Astrocyte (in vitro differentiated cells and primary cell): ENCODE results near the gene THY1. TPM values are rescaled to one million over a fixed set of nuclear protein-coding genes. Genes with fewer than 3 reads are reported as not detected.

Experiments used
- DNase-seq: peaks from one replicate; pipeline ENCODE4 v3.0.0-alpha.2; 2010; ENCODE audit warnings: low read depth
- FAIRE-seq: peaks from 2 replicates; lab custom pipeline; 2011; peaks lifted over from hg19 to GRCh38; lab: Jason Lieb, UNC
- H2AFZ ChIP-seq: 2 replicates; pipeline ENCODE4 v1.6.0; 2012; ENCODE audit warnings: low read depth, low read length, inconsistent platforms
- H3K27ac ChIP-seq: 2 replicates; pipeline ENCODE4 v1.5.1; 2011; ENCODE audit warnings: low read depth, low read length, inconsistent platforms
- H3K27me3 ChIP-seq: 2 replicates; pipeline ENCODE4 v1.6.0; 2011; ENCODE audit warnings: low read length, inconsistent platforms; ENCODE audit not compliant: insufficient read depth
- H3K36me3 ChIP-seq: 2 replicates; pipeline ENCODE4 v1.5.1; 2011; ENCODE audit warnings: low read length, inconsistent platforms; ENCODE audit not compliant: insufficient read depth
- H3K4me1 ChIP-seq: 2 replicates; pipeline ENCODE4 v1.5.1; 2011; ENCODE audit warnings: low read length, inconsistent platforms; ENCODE audit not compliant: insufficient read depth
- H3K4me2 ChIP-seq: 2 replicates; pipeline ENCODE4 v1.6.0; 2012; ENCODE audit warnings: low read length, inconsistent platforms
- H3K4me3 ChIP-seq: 2 replicates; pipeline ENCODE4 v1.5.1; 2011; ENCODE audit warnings: low read depth, mild to moderate bottlenecking, low read length, inconsistent platforms; ENCODE audit not compliant: insufficient read depth
- H3K79me2 ChIP-seq: 2 replicates; pipeline ENCODE4 v1.6.0; 2012; ENCODE audit warnings: mild to moderate bottlenecking, low read length, inconsistent platforms; ENCODE audit not compliant: insufficient read depth
- H3K9ac ChIP-seq: 2 replicates; pipeline ENCODE4 v1.6.0; 2012; ENCODE audit warnings: mild to moderate bottlenecking, low read length, inconsistent platforms
- H3K9me3 ChIP-seq: 2 replicates; pipeline ENCODE4 v1.5.1; 2012; ENCODE audit warnings: low read depth, mild to moderate bottlenecking, low read length, inconsistent platforms; ENCODE audit not compliant: insufficient read depth
- H4K20me1 ChIP-seq: 2 replicates; pipeline ENCODE4 v1.6.0; 2012; ENCODE audit warnings: low read length, inconsistent platforms; ENCODE audit not compliant: insufficient read depth
- H3K27ac Mint-ChIP-seq: one replicate; pipeline ENCODE4 v1.8.0; 2021; ENCODE audit warnings: mild to moderate bottlenecking, mixed read lengths; ENCODE audit not compliant: unreplicated experiment
- H3K27me3 Mint-ChIP-seq: one replicate; pipeline ENCODE4 v1.8.0; 2021; ENCODE audit warnings: low read depth, mixed read lengths; ENCODE audit not compliant: unreplicated experiment
- H3K36me3 Mint-ChIP-seq: one replicate; pipeline ENCODE4 v1.8.0; 2021; ENCODE audit warnings: low read depth, mixed read lengths; ENCODE audit not compliant: unreplicated experiment
- H3K4me1 Mint-ChIP-seq: one replicate; pipeline ENCODE4 v1.8.0; 2021; ENCODE audit warnings: low read depth, mixed read lengths; ENCODE audit not compliant: unreplicated experiment
- H3K4me3 Mint-ChIP-seq: one replicate; pipeline ENCODE4 v1.8.0; 2021; ENCODE audit warnings: mild to moderate bottlenecking, moderate library complexity, mixed read lengths; ENCODE audit not compliant: unreplicated experiment
- H3K9me3 Mint-ChIP-seq: one replicate; pipeline ENCODE4 v1.8.0; 2021; ENCODE audit warnings: mild to moderate bottlenecking, mixed read lengths; ENCODE audit not compliant: unreplicated experiment
- CTCF ChIP-seq: IDR thresholded peaks from 2 replicates; pipeline ENCODE4 v1.5.1; 2011; ENCODE audit warnings: low read depth, mild to moderate bottlenecking, inconsistent platforms, low read length, moderate library complexity; ENCODE audit not compliant: insufficient read depth
- EZH2 ChIP-seq: IDR thresholded peaks from 2 replicates; pipeline ENCODE4 v1.6.1; 2012; ENCODE audit warnings: mild to moderate bottlenecking, low read length, inconsistent platforms; ENCODE audit not compliant: insufficient read depth
- total RNA-seq: library from RNA; stranded (reverse); gene quantifications from 2 replicates; pipeline ENCODE4 v1.2.1, GENCODE V29; 2021

THY1 gene
- total RNA-seq, 1 donor from 2014 or later = 104 TPM

GRCh38 chr11:119371778-119372182 is 51.2 kb downstream of the THY1 start:
- Mint-ChIP-seq H3K9me3 (no peaks in the 10 kb centered on the region), H3K4me3 (no peak overlapping the region), H3K27ac (peak overlapping the region; percentile 8), H3K27me3 (peaks cover 11% of the 10 kb centered on the region), H3K4me1 (peaks cover 18% of the 10 kb centered on the region), H3K36me3 (no peaks in the 10 kb centered on the region)
- no peaks in the 10 kb centered on the region for H3K9me3 ChIP-seq
- no peak overlapping the region for H2AFZ ChIP-seq
- H3K27me3 ChIP-seq = peaks cover 5% of the 10 kb centered on the region
- H3K27ac ChIP-seq = no peak overlapping the region
- H3K36me3 ChIP-seq = no peaks in the 10 kb centered on the region
- no peak for FAIRE-seq
- DNase-seq = no peak
- no peaks in the 10 kb centered on the region for H3K79me2 ChIP-seq
- H3K9ac ChIP-seq = no peak overlapping the region
- no peaks in the 10 kb centered on the region for H4K20me1 ChIP-seq
- no peak overlapping the region for H3K4me3 ChIP-seq
- TF ChIP-seq EZH2 (no peak), CTCF (peak; percentile 10)
- peaks cover 27% of the 10 kb centered on the region for H3K4me1 ChIP-seq
- H3K4me2 ChIP-seq = no peak overlapping the region

- Mint-ChIP-seq H3K27me3 (peaks cover 11% of the 10 kb centered on the region), H3K4me3 (no peak overlapping the region), H3K9me3 (no peaks in the 10 kb centered on the region), H3K36me3 (no peaks in the 10 kb centered on the region), H3K27ac (no peak overlapping the region), H3K4me1 (peaks cover 14% of the 10 kb centered on the region)
- Histone ChIP-seq H4K20me1 (no peaks in the 10 kb centered on the region), H3K9ac (no peak overlapping the region), H3K4me3 (no peak overlapping the region), H3K9me3 (no peaks in the 10 kb centered on the region), H3K36me3 (no peaks in the 10 kb centered on the region), H3K4me1 (peaks cover 22% of the 10 kb centered on the region), H3K79me2 (no peaks in the 10 kb centered on the region), H3K27ac (no peak overlapping the region), H2AFZ (no peak overlapping the region), H3K27me3 (peaks cover 7% of the 10 kb centered on the region), H3K4me2 (no peak overlapping the region)
- FAIRE-seq (no peak), DNase-seq (no peak)
- TF ChIP-seq EZH2 (no peak), CTCF (no peak)
These were observed 51.8 kb downstream of the THY1 start for GRCh38 chr11:119371067-119371601.

- H3K4me1 ChIP-seq = peaks cover 16% of the 10 kb centered on the region
- no peak for DNase-seq
These were observed 52.4 kb downstream of the THY1 start for GRCh38 chr11:119370486-119371046.

More at GRCh38 chr11:119370486-119371046, 52.4 kb downstream of the THY1 start:
- Histone ChIP-seq H3K9me3 (no peaks in the 10 kb centered on the region), H3K27me3 (peaks cover 8% of the 10 kb centered on the region), H3K79me2 (no peaks in the 10 kb centered on the region), H3K36me3 (no peaks in the 10 kb centered on the region), H3K9ac (no peak overlapping the region), H3K4me3 (no peak overlapping the region), H3K27ac (no peak overlapping the region), H2AFZ (no peak overlapping the region), H4K20me1 (no peaks in the 10 kb centered on the region), H3K4me2 (no peak overlapping the region)
- Mint-ChIP-seq H3K4me3 (no peak overlapping the region), H3K9me3 (no peaks in the 10 kb centered on the region), H3K36me3 (no peaks in the 10 kb centered on the region), H3K4me1 (peaks cover 12% of the 10 kb centered on the region), H3K27me3 (peaks cover 11% of the 10 kb centered on the region), H3K27ac (no peak overlapping the region)
- no peak for TF ChIP-seq CTCF
- TF ChIP-seq EZH2 = no peak
- FAIRE-seq = no peak
